ENCODE results near the gene CCDC87. TPM values are rescaled to one million over a fixed set of nuclear protein-coding genes. Genes with fewer than 3 reads are reported as not detected.

CCDC87 gene
- total RNA-seq, 1 donor from 2014 or later, result 0.54 TPM

DNA sequence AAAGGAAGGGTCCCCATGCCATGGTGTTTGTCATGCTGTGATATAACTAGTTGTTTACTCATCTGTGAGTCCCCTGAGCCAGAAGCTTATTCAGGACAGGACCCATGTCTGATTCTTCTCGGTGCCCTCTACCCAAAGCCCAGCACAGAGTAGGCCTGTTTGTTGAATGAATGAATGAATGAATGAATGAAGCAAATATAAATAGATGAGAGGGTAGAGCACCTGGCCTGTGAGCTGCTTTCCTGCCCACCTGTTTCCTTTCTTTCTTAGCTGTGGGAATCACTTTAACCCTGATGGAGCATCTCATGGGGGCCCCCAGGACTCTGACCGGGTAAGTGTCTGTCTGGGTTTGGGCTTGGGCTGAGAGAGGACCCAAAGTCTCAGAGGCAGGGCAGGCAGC is 7.4 kb upstream of the CCDC87 start:
- TF ChIP-seq, protein P1, sequence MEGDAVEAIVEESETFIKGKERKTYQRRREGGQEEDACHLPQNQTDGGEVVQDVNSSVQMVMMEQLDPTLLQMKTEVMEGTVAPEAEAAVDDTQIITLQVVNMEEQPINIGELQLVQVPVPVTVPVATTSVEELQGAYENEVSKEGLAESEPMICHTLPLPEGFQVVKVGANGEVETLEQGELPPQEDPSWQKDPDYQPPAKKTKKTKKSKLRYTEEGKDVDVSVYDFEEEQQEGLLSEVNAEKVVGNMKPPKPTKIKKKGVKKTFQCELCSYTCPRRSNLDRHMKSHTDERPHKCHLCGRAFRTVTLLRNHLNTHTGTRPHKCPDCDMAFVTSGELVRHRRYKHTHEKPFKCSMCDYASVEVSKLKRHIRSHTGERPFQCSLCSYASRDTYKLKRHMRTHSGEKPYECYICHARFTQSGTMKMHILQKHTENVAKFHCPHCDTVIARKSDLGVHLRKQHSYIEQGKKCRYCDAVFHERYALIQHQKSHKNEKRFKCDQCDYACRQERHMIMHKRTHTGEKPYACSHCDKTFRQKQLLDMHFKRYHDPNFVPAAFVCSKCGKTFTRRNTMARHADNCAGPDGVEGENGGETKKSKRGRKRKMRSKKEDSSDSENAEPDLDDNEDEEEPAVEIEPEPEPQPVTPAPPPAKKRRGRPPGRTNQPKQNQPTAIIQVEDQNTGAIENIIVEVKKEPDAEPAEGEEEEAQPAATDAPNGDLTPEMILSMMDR (IDR thresholded peaks at IDR 0.05; ENCODE audit: unreplicated experiment), result no peak
- Mint-ChIP-seq H3K4me3 (ENCODE audit: unreplicated experiment) (no peak overlapping the region), H3K27ac (ENCODE audit: unreplicated experiment) (no peak overlapping the region)

DNA sequence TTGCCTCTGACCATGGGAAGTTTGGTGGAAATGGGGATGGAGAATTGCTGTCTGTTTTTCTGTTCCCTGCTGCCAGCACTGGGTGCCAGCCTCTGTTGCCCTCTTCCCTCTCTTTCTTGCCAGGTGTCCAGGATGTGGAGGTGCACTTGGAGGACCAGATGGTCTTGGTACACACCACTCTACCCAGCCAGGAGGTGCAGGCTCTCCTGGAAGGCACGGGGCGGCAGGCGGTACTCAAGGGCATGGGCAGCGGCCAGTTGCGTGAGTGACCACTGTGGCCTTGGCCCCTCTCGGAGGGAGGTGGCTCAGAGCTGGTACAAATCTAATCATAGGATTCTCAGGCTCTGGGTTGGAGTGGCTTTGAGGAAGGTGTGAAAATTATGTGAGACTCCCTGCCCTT is 6.1 kb upstream of the CCDC87 start:
- Mint-ChIP-seq H3K9me3 (ENCODE audit: unreplicated experiment) (no peaks in the 10 kb centered on the region), H3K27me3 (ENCODE audit: unreplicated experiment) (peaks cover 4% of the 10 kb centered on the region), H3K27ac (ENCODE audit: unreplicated experiment) (no peak overlapping the region), H3K4me1 (ENCODE audit: unreplicated experiment) (peaks cover 5% of the 10 kb centered on the region), H3K36me3 (ENCODE audit: low read depth, unreplicated experiment) (peaks cover 5% of the 10 kb centered on the region), H3K4me3 (ENCODE audit: unreplicated experiment) (no peak overlapping the region)
- TF ChIP-seq, protein P1 (IDR thresholded peaks at IDR 0.05; ENCODE audit: unreplicated experiment), result no peak
- DNase-seq (ENCODE audit: low spot score), result no peak

More for the DNA sequence above, 7.4 kb upstream of the CCDC87 start:
- H3K9me3 Mint-ChIP-seq (ENCODE audit: unreplicated experiment), result no peaks in the 10 kb centered on the region
- peaks cover 10% of the 10 kb centered on the region for H3K4me1 Mint-ChIP-seq (ENCODE audit: unreplicated experiment)
- H3K36me3 Mint-ChIP-seq (ENCODE audit: low read depth, unreplicated experiment), result peaks cover 15% of the 10 kb centered on the region
- no peak for DNase-seq (ENCODE audit: low spot score)
- H3K27me3 Mint-ChIP-seq (ENCODE audit: unreplicated experiment), result peaks cover 4% of the 10 kb centered on the region

DNA sequence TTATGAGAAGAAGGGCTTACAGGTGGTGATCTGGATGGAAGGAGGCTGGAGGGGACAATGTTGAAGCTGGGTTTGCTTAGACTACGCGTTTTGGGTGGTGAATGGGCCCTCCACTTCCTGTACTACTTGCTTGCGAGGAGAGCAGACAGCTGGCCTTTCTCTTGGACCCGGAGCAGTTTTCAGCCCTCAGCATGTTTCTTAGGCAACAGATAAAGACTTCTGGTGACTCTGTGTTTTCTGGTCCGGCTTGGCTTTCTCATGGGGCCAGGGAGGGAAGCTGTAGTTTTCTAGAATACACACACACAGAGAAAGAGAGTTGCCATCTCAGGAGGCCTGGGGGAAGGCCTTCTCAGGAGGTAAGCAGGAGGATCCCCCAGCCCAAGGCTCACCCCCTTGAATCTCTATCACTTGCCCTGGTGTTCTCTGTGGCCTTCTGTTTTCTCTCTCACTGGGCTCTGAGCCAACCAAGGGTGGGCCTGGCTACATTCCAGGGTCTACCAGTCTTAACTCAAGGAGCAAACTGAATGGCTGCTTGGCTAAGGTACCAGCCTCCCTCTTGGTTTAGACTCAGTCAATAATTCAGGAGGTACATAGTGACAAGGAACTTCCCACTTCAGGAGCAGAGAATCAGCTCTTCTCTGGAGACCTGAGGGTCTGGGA is 2.5 kb upstream of the CCDC87 start:
- Mint-ChIP-seq H3K36me3 (ENCODE audit: low read depth, unreplicated experiment) (no peaks in the 10 kb centered on the region), H3K27ac (ENCODE audit: unreplicated experiment) (peak overlapping the region; percentile 64), H3K4me1 (ENCODE audit: unreplicated experiment) (peaks cover 14% of the 10 kb centered on the region), H3K27me3 (ENCODE audit: unreplicated experiment) (peaks cover 7% of the 10 kb centered on the region), H3K4me3 (ENCODE audit: unreplicated experiment) (peak overlapping the region; percentile 37), H3K9me3 (ENCODE audit: unreplicated experiment) (no peaks in the 10 kb centered on the region)
- DNase-seq (ENCODE audit: low spot score), result no peak
- TF ChIP-seq, protein P1 (IDR thresholded peaks at IDR 0.05; ENCODE audit: unreplicated experiment), result no peak

DNA sequence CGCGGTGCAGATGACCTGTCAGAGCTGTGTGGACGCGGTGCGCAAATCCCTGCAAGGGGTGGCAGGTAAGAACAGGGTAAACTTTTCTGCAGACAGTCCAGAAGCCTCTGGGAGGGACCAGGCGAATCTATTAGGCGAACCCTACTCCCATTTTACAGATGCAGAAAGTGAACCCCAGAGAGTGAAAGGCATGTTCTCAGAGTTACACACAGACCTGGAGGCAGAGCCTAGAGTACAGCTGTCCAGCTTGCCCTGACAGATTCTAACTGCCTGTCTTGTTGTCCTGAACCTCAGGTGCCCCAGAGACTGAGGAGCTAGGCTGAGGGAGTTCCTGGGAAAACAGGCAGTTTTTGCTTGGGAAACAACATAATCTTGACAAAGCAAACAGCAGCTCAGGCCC is 787 bp upstream of the CCDC87 start:
- no peak for DNase-seq (ENCODE audit: low spot score)
- Mint-ChIP-seq H3K36me3 (ENCODE audit: low read depth, unreplicated experiment) (no peaks in the 10 kb centered on the region), H3K27me3 (ENCODE audit: unreplicated experiment) (peaks cover 7% of the 10 kb centered on the region), H3K27ac (ENCODE audit: unreplicated experiment) (peak overlapping the region; percentile 87), H3K4me3 (ENCODE audit: unreplicated experiment) (peak overlapping the region; percentile 99), H3K4me1 (ENCODE audit: unreplicated experiment) (peaks cover 14% of the 10 kb centered on the region), H3K9me3 (ENCODE audit: unreplicated experiment) (no peaks in the 10 kb centered on the region)
- TF ChIP-seq, protein P1 (IDR thresholded peaks at IDR 0.05; ENCODE audit: unreplicated experiment), result no peak

DNA sequence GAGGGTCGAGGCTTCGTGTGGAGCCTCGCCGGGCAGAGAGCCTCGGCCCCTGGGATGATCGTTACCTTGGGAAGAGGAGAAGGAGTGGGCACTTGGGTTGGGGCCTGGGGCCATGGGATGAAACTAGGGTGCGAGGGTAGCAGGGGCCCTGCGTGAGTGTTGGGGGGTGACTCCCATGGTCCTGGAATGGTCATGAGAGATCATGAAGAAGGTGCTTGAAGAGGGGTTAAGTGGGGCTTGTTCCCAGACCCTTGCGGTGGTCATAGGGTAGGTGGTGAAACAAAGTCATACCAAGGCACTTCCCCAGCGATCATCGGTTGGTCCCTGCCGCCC is 406 bp upstream of the CCDC87 start:
- H3K4me3 Mint-ChIP-seq (ENCODE audit: unreplicated experiment), result peak overlapping the region; percentile 99
- no peak for DNase-seq (ENCODE audit: low spot score)
- H3K9me3 Mint-ChIP-seq (ENCODE audit: unreplicated experiment), result no peaks in the 10 kb centered on the region
- peak overlapping the region; percentile 87 for H3K27ac Mint-ChIP-seq (ENCODE audit: unreplicated experiment)
- no peaks in the 10 kb centered on the region for H3K36me3 Mint-ChIP-seq (ENCODE audit: low read depth, unreplicated experiment)
- peaks cover 14% of the 10 kb centered on the region for H3K4me1 Mint-ChIP-seq (ENCODE audit: unreplicated experiment)
- H3K27me3 Mint-ChIP-seq (ENCODE audit: unreplicated experiment), result peaks cover 7% of the 10 kb centered on the region
- TF ChIP-seq, protein P1 (IDR thresholded peaks at IDR 0.05; ENCODE audit: unreplicated experiment), result no peak

Measured in endothelial cell (in vitro differentiated cells).